Right ventricle myocardium superior (tissue), 1 donor: ENCODE measurements around the gene TOR1B. TPM values are rescaled to one million over a fixed set of nuclear protein-coding genes. Genes with fewer than 3 reads are reported as not detected.

Experiments
- ATAC-seq: fragments of 200-7000 bp; cut with Tn5 transposase; one replicate; pipeline ENCODE4 v1.9.1; 2020; ENCODE audit warnings: mild to moderate bottlenecking; ENCODE audit not compliant: poor library complexity
- DNase-seq: peaks from one replicate; pipeline ENCODE4 v3.0.0-alpha.2; 2020
- intact Hi-C: fragments of 100-400 bp; cut with DNase I; formaldehyde crosslinking; loops from one replicate; pipeline ENCODE4 v1.11.2; 2022
- total RNA-seq: library from RNA; stranded (reverse); fragmentation: NEBNext Ultra II Directional; extraction: Animal tissue kit (Norgen Biotek cat#: 25700); gene quantifications from one replicate; pipeline ENCODE4 v1.2.1, GENCODE V29; 2021
- donor health status: DM: no; HTN: yes; CAD: no; lungs with severe emphysema.

Gene TOR1B
- total RNA-seq, 1 donor from 2014 or later = 10.0 TPM

DNA sequence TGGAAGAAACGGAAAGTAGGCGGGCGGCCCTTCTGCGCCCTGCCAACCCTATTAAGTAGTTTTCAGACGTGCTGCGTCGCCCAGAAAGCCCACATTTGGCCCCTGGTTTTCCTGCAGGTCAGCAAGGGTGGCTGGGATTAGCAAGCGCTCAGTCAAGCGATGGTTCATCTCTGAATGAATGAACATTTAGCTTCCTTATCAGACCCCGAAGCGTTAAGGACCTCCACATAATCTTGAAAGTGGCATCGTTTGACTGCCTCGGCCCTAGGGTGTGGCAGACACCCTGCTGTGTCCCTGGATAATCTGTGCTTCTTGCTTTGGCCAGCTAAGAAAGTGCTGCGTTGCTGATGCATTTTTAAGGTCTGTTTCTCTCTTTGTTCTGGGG lies 684 bp downstream of the TOR1B start:
- DNase-seq = no peak
- intact Hi-C loops = no loop called here
- no peak for ATAC-seq

DNA sequence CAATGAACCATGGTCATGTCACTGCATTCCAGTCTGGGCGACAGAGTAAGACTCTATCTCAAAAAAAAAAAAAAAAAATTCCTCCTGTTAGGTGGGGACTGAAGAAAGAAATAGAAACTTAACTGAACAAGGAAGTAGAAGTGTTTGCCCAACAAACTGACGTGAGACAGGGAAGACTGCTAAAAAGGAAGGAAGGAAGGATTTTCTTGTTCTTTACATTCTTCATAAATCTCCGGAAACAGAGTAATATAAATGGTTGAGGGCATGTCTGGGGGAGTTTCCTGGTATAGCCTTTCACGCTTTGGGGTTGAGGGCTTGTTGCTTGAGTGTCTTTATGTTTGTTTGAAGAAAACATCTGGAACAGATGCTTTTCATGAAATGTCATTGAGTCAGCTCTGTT lies 3.1 kb downstream of the TOR1B start:
- ATAC-seq (no peak), DNase-seq (no peak)
- intact Hi-C loops = no loop called here

- intact Hi-C loops = no loop called here
- ATAC-seq (no peak), DNase-seq (no peak)
Observed at GRCh38 chr9:129809346-129809745, 6.4 kb downstream of the TOR1B start.

DNA sequence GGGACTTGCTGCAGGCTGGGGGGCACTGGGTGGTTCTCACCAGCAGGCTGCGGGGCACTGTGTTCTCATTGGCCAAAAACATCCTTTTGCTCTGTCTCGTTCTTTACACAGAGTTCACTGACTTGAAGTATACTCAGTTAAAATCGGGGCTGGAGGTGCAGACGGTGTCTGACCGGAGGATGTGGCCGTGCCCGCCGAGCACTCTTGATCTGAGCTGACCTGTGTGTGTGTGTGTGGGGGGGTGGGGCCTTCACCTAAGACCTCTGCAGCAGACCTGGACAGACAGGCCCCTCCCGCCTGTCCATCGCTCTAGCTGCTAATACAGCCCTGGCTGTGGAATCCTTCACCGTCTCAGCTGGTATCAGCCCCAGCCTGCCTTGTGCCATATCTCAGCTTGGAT lies 7.1 kb downstream of the TOR1B start:
- intact Hi-C loops = no loop called here
- DNase-seq = no peak
- no peak for ATAC-seq

GRCh38 chr9:129810788-129811187 lies 7.8 kb downstream of the TOR1B start:
- ATAC-seq (no peak), DNase-seq (no peak)
- intact Hi-C loops = no loop called here

GRCh38 chr9:129811967-129812363 lies 9.0 kb downstream of the TOR1B start:
- DNase-seq (no peak), ATAC-seq (no peak)
- intact Hi-C loops = no loop called here

DNA sequence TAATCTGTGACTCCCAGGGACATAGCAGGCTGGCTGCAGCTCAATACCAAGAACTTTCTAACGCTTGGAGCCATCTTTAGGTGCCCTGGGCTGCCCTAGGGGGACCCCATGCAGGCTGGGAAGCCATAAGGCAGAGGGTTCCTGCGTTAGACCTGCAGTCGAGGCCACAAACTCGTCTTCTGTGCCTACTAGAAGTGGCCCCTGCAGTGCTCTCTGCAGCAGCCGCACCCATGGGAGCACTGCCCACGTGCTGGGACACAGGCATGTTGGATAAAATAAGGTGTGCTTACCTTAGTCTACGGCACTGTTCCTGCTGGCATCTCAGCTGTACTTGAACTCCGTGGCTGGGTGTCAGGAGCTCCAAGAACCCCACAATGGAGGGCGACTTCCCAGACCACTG lies 9.4 kb downstream of the TOR1B start:
- intact Hi-C loops = no loop called here

DNA sequence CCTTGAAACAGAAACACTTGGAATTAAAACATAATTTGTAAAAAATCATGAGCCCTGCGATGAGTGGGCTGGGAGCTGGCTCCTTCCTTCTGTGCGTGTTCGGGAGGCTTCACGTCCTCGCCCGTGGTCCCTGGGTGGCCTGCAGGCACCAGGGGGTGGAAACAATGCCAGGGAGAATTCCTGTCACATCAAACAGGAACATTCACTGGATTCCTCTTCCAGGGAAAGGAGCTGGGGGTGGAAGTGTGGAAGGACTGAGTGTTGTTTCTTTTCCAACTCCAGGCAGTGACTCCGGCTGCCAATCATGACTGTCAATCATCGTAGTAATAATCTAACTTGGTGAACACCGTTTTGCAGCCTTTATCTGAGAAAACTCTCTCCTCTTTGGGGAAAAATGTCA lies 10.7 kb downstream of the TOR1B start:
- DNase-seq = no peak
- ATAC-seq = no peak
- intact Hi-C loops = no loop called here

More for the DNA sequence above, 9.4 kb downstream of the TOR1B start:
- no peak for ATAC-seq
- DNase-seq = no peak

- no peak for DNase-seq
Observed at GRCh38 chr9:129814432-129815223, 11.6 kb downstream of the TOR1B start.

DNA sequence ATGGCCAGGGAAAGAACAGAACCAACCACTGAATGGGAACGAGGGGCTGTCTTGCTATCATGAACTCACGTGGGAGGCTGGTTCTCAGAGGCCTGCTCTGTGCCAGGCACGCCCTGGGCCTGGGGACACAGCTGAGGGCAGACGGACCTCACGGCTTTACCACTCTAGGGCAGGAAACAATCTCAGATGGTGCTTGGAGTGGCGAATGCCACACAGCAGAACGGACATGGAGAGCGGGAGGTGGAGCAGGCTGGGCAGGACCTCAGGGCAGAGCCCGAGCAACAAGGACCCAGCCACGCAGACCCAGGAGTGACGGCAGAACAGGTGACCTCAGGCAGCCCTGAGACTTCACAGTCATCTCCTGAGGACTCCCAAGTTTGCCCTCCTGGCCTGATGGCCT lies 12.3 kb downstream of the TOR1B start:
- intact Hi-C loops = no loop called here
- DNase-seq = no peak
- ATAC-seq = no peak

More at GRCh38 chr9:129814432-129815223, 11.6 kb downstream of the TOR1B start:
- no peak for ATAC-seq
- intact Hi-C loops = no loop called here

DNA sequence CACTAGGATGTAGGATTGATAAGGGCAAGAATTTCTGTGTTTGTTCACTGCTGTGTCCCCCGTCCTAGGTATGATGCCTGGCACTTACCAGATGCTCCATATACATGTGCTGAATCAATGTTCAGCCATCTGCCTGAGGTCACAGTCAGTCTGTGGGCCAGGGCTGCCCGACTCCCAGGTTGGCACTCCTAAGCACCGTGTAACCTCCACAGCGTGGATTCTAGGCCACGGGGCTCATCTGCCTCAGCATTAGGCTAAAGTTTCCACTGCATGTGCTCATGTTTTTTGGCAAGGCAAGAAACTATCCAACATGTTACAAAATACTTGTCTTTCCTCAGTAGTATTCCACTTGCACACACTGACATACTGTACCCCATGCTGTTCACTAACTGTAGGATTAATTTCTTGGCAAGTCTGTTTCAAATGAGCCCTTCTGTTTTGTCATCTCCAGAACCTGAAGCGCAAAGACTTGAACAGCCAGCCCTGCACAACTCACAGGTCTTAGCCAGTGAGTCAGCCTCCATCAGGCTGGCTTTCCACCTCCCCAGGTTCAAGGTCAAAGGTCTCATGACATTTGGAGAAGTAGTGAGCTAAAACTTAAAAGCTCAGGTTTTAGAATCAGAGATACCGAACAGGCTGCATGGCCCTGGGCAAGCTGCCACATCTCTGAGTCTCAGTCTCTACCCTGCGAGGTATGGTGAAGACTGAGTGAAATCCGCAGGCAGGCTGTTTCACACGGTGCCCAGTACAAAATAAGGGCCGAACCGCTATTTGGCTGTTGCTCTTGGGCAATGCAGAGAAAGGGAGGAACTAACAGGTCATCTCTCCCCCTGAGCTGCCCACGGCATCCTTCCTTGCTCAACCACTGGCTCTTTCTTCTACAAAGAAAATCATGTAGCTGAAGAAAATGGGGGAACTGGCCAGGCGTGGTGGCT lies 13.8 kb downstream of the TOR1B start:
- no peak for DNase-seq

GRCh38 chr9:129822898-129823541 lies 20.0 kb downstream of the TOR1B start:
- DNase-seq (peak; percentile 41), ATAC-seq (peak; percentile 16)
- intact Hi-C loops = no loop called here

More for the DNA sequence above, 13.8 kb downstream of the TOR1B start:
- ATAC-seq = no peak
- intact Hi-C loops = no loop called here

DNA sequence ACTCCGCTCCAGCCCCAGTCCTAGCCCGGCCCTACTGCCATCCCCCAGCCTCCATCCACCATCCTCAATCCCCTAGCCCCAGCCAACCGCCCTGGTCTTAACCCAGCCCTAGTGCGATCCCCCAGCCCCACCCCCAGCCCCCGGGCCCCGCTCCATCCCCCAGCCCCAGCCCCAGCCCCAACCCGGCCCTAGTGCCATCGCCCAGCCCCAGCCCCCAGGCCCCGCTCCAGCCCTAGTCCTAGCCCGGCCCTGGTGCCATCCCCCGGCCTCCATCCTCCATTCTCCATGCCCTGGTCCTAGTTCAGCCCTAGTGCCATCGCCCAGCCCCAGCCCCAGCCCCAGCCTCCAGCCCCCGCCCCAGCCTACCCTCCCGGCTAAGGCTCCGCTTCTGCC lies 20.6 kb downstream of the TOR1B start:
- DNase-seq (no peak), ATAC-seq (peak; percentile 45)
- intact Hi-C loops = no loop called here

DNA sequence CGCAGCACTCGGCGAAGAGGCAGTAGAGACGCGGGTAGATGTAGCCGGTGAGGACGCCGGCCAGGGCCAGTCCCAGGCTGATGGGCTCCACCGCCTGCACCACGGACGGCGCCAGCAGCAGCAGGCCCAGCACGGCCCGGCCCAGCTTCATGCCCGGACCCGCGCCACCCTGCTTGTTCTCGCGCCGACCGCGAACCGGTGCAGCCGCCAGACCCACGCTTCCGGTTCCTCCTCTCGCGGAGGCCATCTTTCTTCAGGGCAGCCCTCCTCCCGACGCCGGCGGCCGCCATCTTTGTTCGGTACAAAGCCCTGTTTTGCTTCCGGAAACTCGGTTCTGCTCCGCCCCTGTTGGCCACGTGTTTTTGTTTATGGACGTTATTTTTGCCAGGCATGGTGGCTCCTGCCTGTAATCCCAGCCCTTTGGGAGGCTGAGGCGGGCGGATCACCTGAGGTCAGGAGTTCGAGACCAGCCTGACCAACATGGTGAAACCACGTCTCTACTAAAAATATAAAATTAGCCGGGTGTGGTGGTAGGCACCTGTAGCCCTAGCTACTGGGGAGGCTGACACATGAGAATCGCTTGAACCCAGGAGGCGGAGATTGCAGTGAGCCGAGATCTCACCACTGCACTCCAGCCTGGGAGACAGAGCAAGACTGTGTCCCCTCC lies 21.1 kb downstream of the TOR1B start, which contains the start of gene TOR1A:
Gene TOR1A, minus strand, starts transcription at position 202 of the 667 bp plus-strand sequence. Its CDS starts 51 bp downstream, at position 151.
- intact Hi-C loops = no loop called here

GRCh38 chr9:129826344-129826743 lies 23.4 kb downstream of the TOR1B start:
- no peak for DNase-seq
- no peak for ATAC-seq
- intact Hi-C loops = no loop called here

More for the DNA sequence above, 21.1 kb downstream of the TOR1B start, which contains the start of gene TOR1A:
- DNase-seq (peak; percentile 97), ATAC-seq (peak; percentile 97)

DNA sequence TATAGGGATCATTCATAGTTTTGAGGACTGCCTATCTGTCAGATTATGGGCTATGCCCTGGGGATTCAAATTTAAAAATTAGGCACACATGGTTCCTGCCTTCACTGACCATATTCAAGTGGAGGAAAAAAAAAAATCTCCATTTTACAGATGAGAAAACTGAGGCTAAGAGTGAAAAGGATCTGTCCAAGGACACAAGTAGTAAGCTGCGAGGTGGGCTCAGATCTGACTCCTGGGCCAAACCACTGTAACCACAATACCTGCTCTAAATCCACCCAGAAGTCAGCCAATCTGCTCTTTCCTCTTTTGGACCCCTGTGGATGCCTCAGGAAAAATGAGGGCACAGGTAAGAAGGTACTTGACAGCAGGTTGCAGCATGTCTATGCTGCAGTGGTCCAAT lies 23.8 kb downstream of the TOR1B start:
- ATAC-seq = no peak
- intact Hi-C loops = no loop called here
- DNase-seq = no peak

DNA sequence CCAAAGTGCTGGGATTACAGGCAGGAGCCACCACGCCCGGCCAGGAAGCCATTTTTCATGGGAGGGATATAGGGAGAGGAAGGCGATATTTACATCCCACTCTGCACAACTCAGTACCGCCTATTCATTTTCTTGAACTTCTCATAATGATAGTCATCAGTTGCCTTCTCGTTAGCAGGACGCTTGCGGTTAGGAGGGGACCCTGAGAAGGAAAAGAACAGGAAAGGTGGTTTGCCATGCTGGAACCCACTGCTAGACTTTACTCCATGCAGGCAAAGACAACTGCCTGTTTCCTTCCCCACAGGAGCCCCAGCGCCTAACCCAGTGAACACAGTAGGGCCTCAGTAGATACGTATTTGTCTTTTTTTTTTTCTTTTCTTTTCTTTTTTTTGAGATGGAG lies 25.1 kb downstream of the TOR1B start:
- no peak for DNase-seq
- ATAC-seq = no peak
- intact Hi-C loops = no loop called here

- intact Hi-C loops = no loop called here
- DNase-seq = no peak
- ATAC-seq = no peak
Observed at GRCh38 chr9:129828969-129829368, 26.0 kb downstream of the TOR1B start.

DNA sequence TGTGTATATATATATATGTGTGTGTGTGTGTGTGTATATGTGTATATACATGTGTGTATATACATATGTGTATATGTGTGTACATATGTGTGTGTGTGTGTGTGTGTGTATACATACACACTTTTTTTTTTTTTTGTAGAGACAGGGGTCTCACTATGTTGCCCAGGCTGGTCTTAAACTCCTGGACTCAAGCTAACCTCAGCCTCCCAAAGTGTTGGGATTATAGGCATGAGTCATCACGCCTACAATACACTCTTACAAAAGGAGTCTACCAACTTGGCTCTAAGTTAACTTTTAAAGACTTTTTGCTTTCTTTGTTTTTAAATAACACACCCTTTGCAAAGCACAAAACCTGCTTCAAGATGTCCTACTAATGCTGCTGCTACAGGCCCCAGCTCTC lies 30.0 kb downstream of the TOR1B start:
- no peak for DNase-seq
- ATAC-seq = no peak
- intact Hi-C loops = no loop called here
